Cerebellar cortex (tissue), 1 donor: Measurements from ENCODE around the gene CFHR1.
A peak's percentile ranks its signal among the peaks of the same experiment; 100 is the strongest.
"Not testable (repeated sequence)": the region's sequence is repeated elsewhere in the genome, so short reads cannot be mapped to it uniquely, and the experiment has no call there.

Experiments used
- DNase-seq: peaks from one replicate; pipeline ENCODE4 v3.0.0-alpha.2; 2015; ENCODE audit warnings: low spot score

CFHR1 gene

GRCh38 chr1:196819531-196819930 is at the start of gene CFHR1:
Gene CFHR1 (plus strand): TSS chr1:196819731. CDS start chr1:196819845, 114 bp downstream.
- DNase-seq = not testable (repeated sequence)

GRCh38 chr1:196769823-196770222 is 49.7 kb upstream of the CFHR1 start:
- not testable (repeated sequence) for DNase-seq

- no peak for DNase-seq
These were observed 45.8 kb upstream of the CFHR1 start for GRCh38 chr1:196773713-196774112.

- no peak for DNase-seq
These were observed 45.4 kb upstream of the CFHR1 start for GRCh38 chr1:196774175-196774574.

GRCh38 chr1:196774603-196775002 is 44.9 kb upstream of the CFHR1 start, which contains the start of gene CFHR3:
Gene CFHR3 (plus strand): TSS chr1:196774840. CDS start chr1:196774887, 47 bp downstream.
- DNase-seq = no peak

- DNase-seq = no peak
These were observed 41.9 kb upstream of the CFHR1 start for GRCh38 chr1:196777603-196778002.

- no peak for DNase-seq
These were observed 40.4 kb upstream of the CFHR1 start for GRCh38 chr1:196779093-196779492.

- DNase-seq = not testable (repeated sequence)
These were observed 28.3 kb upstream of the CFHR1 start for GRCh38 chr1:196791252-196791651.

GRCh38 chr1:196794103-196794502 is 25.4 kb upstream of the CFHR1 start:
- not testable (repeated sequence) for DNase-seq

GRCh38 chr1:196797891-196798290 is 21.6 kb upstream of the CFHR1 start:
- no peak for DNase-seq

GRCh38 chr1:196801920-196802319 is 17.6 kb upstream of the CFHR1 start:
- DNase-seq = not testable (repeated sequence)

GRCh38 chr1:196808529-196809235 is 10.8 kb upstream of the CFHR1 start:
- DNase-seq = no peak

GRCh38 chr1:196817442-196817841 is 2.1 kb upstream of the CFHR1 start:
- not testable (repeated sequence) for DNase-seq

GRCh38 chr1:196827860-196828259 is 8.3 kb downstream of the CFHR1 start:
- DNase-seq = peak; percentile 5

- not testable (repeated sequence) for DNase-seq
These were observed 30.3 kb downstream of the CFHR1 start for GRCh38 chr1:196849613-196850492.

- no peak for DNase-seq
These were observed 36.5 kb downstream of the CFHR1 start for GRCh38 chr1:196856053-196856452.

GRCh38 chr1:196857188-196857587 is 37.7 kb downstream of the CFHR1 start:
- DNase-seq = no peak

- DNase-seq = no peak
These were observed 39.3 kb downstream of the CFHR1 start for GRCh38 chr1:196858811-196859210.

- no peak for DNase-seq
These were observed 40.9 kb downstream of the CFHR1 start for GRCh38 chr1:196860323-196860884.

GRCh38 chr1:196861429-196861828 is 41.9 kb downstream of the CFHR1 start:
- no peak for DNase-seq

GRCh38 chr1:196866974-196867373 is 47.4 kb downstream of the CFHR1 start:
- DNase-seq = no peak

- DNase-seq = no peak
These were observed 53.9 kb downstream of the CFHR1 start for GRCh38 chr1:196873385-196873784.

GRCh38 chr1:196875935-196876334 is 56.4 kb downstream of the CFHR1 start:
- DNase-seq = no peak
